Measurements from ENCODE around the gene EPN2.

Gene EPN2

GRCh38 chr17:19331134-19331533 lies 94.0 kb downstream of the EPN2 start:
- no peak for DNase-seq (ENCODE audit: low read depth, low spot score)

- DNase-seq (ENCODE audit: low read depth, low spot score) = no peak
Measured at GRCh38 chr17:19331543-19332245, 94.5 kb downstream of the EPN2 start.

GRCh38 chr17:19332371-19333131 lies 95.4 kb downstream of the EPN2 start:
- no peak for DNase-seq (ENCODE audit: low read depth, low spot score)

GRCh38 chr17:19333132-19333440 lies 95.9 kb downstream of the EPN2 start:
- no peak for DNase-seq (ENCODE audit: low read depth, low spot score)

GRCh38 chr17:19333736-19334290 lies 96.6 kb downstream of the EPN2 start:
- no peak for DNase-seq (ENCODE audit: low read depth, low spot score)

- no peak for DNase-seq (ENCODE audit: low read depth, low spot score)
Measured at GRCh38 chr17:19334331-19334730, 97.2 kb downstream of the EPN2 start.

GRCh38 chr17:19335951-19336631 lies 98.9 kb downstream of the EPN2 start:
- no peak for DNase-seq (ENCODE audit: low read depth, low spot score)

- DNase-seq (ENCODE audit: low read depth, low spot score) = peak; percentile 76
Measured at GRCh38 chr17:19336938-19337711, 100.0 kb downstream of the EPN2 start.

GRCh38 chr17:19337712-19338023 lies 100.5 kb downstream of the EPN2 start:
- no peak for DNase-seq (ENCODE audit: low read depth, low spot score)

GRCh38 chr17:19338031-19338990 lies 101.1 kb downstream of the EPN2 start:
- peak; percentile 86 for DNase-seq (ENCODE audit: low read depth, low spot score)

GRCh38 chr17:19339341-19339815 lies 102.2 kb downstream of the EPN2 start:
- DNase-seq (ENCODE audit: low read depth, low spot score) = no peak

- DNase-seq (ENCODE audit: low read depth, low spot score) = no peak
Measured at GRCh38 chr17:19341211-19341631, 104.1 kb downstream of the EPN2 start.

GRCh38 chr17:19341641-19342610 lies 104.8 kb downstream of the EPN2 start:
- DNase-seq (ENCODE audit: low read depth, low spot score) = peak; percentile 60

- DNase-seq (ENCODE audit: low read depth, low spot score) = no peak
Measured at GRCh38 chr17:19342611-19343255, 105.6 kb downstream of the EPN2 start.

GRCh38 chr17:19343256-19343630 lies 106.1 kb downstream of the EPN2 start:
- DNase-seq (ENCODE audit: low read depth, low spot score) = no peak

GRCh38 chr17:19343671-19344151 lies 106.5 kb downstream of the EPN2 start:
- no peak for DNase-seq (ENCODE audit: low read depth, low spot score)

- no peak for DNase-seq (ENCODE audit: low read depth, low spot score)
Measured at GRCh38 chr17:19344311-19345066, 107.3 kb downstream of the EPN2 start.

GRCh38 chr17:19345067-19345460 lies 107.9 kb downstream of the EPN2 start:
- no peak for DNase-seq (ENCODE audit: low read depth, low spot score)
